ENCODE measurements around the gene NMRAL1.

GRCh38 chr16:4416200-4417032, 58.0 kb downstream of the NMRAL1 start, which contains the start of gene CORO7:
- TF ChIP-seq, protein P1, sequence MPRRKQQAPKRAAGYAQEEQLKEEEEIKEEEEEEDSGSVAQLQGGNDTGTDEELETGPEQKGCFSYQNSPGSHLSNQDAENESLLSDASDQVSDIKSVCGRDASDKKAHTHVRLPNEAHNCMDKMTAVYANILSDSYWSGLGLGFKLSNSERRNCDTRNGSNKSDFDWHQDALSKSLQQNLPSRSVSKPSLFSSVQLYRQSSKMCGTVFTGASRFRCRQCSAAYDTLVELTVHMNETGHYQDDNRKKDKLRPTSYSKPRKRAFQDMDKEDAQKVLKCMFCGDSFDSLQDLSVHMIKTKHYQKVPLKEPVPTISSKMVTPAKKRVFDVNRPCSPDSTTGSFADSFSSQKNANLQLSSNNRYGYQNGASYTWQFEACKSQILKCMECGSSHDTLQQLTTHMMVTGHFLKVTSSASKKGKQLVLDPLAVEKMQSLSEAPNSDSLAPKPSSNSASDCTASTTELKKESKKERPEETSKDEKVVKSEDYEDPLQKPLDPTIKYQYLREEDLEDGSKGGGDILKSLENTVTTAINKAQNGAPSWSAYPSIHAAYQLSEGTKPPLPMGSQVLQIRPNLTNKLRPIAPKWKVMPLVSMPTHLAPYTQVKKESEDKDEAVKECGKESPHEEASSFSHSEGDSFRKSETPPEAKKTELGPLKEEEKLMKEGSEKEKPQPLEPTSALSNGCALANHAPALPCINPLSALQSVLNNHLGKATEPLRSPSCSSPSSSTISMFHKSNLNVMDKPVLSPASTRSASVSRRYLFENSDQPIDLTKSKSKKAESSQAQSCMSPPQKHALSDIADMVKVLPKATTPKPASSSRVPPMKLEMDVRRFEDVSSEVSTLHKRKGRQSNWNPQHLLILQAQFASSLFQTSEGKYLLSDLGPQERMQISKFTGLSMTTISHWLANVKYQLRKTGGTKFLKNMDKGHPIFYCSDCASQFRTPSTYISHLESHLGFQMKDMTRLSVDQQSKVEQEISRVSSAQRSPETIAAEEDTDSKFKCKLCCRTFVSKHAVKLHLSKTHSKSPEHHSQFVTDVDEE (CRISPR knock-in tag; IDR thresholded peaks at IDR 0.05), result no peak
- no peak for TF ChIP-seq TCF4 (CRISPR knock-in tag; IDR thresholded peaks at IDR 0.05; ENCODE audit: borderline replicate concordance)
- no peak for TF ChIP-seq ESRRG (CRISPR knock-in tag; IDR thresholded peaks at IDR 0.05)
- TF ChIP-seq BACH2 (CRISPR knock-in tag; IDR thresholded peaks at IDR 0.05; ENCODE audit: borderline replicate concordance), result no peak
- TF ChIP-seq, protein P2, sequence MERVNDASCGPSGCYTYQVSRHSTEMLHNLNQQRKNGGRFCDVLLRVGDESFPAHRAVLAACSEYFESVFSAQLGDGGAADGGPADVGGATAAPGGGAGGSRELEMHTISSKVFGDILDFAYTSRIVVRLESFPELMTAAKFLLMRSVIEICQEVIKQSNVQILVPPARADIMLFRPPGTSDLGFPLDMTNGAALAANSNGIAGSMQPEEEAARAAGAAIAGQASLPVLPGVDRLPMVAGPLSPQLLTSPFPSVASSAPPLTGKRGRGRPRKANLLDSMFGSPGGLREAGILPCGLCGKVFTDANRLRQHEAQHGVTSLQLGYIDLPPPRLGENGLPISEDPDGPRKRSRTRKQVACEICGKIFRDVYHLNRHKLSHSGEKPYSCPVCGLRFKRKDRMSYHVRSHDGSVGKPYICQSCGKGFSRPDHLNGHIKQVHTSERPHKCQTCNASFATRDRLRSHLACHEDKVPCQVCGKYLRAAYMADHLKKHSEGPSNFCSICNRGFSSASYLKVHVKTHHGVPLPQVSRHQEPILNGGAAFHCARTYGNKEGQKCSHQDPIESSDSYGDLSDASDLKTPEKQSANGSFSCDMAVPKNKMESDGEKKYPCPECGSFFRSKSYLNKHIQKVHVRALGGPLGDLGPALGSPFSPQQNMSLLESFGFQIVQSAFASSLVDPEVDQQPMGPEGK (CRISPR knock-in tag; IDR thresholded peaks at IDR 0.05; ENCODE audit: borderline replicate concordance), result no peak
- no peak for TF ChIP-seq ARNTL (CRISPR knock-in tag; IDR thresholded peaks at IDR 0.05; ENCODE audit: borderline replicate concordance, low read depth)
- no peak for TF ChIP-seq ZNF8 (CRISPR knock-in tag; IDR thresholded peaks at IDR 0.05)
- no peak for TF ChIP-seq SNAI2 (CRISPR knock-in tag; IDR thresholded peaks at IDR 0.05)
- no peak for TF ChIP-seq CREB5 (CRISPR knock-in tag; IDR thresholded peaks at IDR 0.05; ENCODE audit: low read depth)
- no peak for TF ChIP-seq ZFP30 (CRISPR knock-in tag; IDR thresholded peaks at IDR 0.05)
- TF ChIP-seq RARB (CRISPR knock-in tag; IDR thresholded peaks at IDR 0.05), result no peak
- no peak for TF ChIP-seq POU6F1 (CRISPR knock-in tag; IDR thresholded peaks at IDR 0.05; ENCODE audit: borderline replicate concordance, low read depth)
